ENCODE results near the gene CNR2.
"Not testable (repeated sequence)": the region's sequence is repeated elsewhere in the genome, so short reads cannot be mapped to it uniquely, and the experiment has no call there.

CNR2 gene

GRCh38 chr1:23826590-23826989 lies 86.6 kb downstream of the CNR2 start:
- not testable (repeated sequence) for DNase-seq

DNA sequence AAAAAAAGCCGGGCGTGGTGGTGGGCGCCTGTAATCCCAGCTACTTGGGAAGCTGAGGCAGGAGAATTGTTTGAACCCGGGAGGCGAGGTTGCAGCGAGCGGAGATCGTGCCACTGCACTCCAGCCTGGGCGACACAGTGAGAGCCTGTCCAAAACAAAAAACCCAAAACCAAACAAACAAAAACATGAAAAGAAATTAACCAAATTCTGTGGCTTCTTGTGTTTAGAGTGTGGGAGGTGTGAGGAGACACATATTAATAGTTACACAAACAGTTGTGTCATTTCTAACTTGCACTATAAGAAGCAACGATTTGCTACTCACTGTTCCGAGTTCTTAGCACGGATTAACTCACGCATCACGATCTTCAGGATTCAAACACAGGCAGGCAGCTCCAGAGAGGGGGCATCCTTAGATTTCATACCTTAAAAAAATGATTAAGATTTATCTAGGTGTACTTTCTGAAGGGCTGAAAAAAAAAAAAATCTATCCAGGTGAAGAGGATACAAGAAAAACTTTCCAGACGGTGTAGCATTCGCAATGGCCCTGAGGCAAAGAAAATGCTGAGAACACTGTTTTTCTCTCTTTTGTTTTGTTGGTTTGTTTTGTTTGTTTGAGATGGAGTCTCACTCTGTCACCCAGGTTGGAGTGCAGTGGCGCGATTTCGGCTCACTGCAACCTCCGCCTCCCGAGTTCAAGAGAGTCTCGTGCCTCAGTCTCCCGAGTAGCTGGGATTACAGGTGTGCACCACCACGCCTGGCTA lies 87.2 kb downstream of the CNR2 start:
- peak; percentile 67 for DNase-seq

DNA sequence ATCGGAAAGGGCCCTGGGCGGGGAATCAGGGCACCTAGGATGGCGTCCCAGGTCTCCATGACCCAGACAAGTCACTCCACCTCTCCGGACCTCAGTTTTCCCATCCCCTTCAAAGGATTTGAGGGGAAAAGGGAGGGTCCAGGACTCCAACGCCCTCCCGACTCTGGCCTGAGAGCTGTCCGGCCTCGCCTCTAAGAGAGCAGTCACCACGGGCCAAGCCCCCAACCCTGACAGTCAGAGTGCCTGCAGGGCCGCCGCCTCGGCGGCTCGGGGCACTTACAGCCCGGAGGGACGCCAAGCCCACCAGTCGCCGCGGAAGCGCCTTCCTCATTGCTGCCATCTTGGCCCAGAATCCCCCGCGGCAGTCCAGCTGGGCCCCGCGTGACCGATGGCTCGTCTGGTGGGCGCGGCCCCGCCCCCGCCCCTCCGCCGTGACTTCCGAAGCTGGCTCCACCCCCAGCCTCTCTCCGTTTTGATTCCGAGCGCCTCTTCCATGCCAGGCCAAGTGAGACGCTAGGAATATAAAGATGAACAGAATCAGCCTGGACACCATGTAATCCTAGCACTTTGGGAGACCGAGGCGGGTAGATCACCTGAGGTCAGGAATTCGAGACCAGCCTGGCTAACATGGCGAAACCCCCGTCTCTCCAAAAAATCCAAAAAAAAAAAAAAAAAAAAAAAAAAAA lies 87.9 kb downstream of the CNR2 start, which contains the start of gene HMGCL:
Gene HMGCL, minus strand, starts transcription at position 354 of the 686 bp plus-strand sequence. Its CDS starts 14 bp downstream, at position 340.
- DNase-seq = peak; percentile 96

GRCh38 chr1:23824711-23825075 lies 88.5 kb downstream of the CNR2 start:
- no peak for DNase-seq

DNA sequence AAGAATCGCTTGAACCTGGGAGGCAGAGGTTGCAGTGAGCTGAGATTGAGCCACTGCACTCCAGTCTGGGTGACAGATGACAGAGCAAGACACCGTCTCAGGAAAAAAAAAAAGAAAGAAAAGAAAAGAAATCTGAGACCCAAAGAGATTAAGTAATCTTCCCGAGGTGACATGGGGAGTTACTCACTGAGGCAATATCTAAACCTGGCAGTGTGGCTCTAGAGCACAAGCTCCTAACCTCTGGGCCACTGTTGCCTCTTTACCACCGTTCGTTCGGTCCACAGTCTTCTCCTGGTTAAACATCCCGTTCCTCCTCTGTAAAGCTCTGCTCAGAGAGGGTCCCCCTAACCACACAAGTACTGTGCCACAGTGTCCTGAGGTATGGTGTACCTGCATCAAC lies 89.4 kb downstream of the CNR2 start:
- no peak for DNase-seq
